HepG2 (cell line): Measurements from ENCODE around the gene UAP1L1. TPM values are rescaled to one million over a fixed set of nuclear protein-coding genes. Genes with fewer than 3 reads are reported as not detected.

Experiments
- AFF4 ChIP-seq: sonication (generic); formaldehyde crosslinking; IDR thresholded peaks from 2 replicates; pipeline ENCODE4 v1.4.0; 2020; ENCODE audit warnings: missing genetic modification reagents
- AKAP8 ChIP-seq: sonication (generic); formaldehyde crosslinking; IDR thresholded peaks from 2 replicates; pipeline ENCODE4 v1.5.1; 2020; ENCODE audit warnings: mild to moderate bottlenecking, missing genetic modification reagents
- DPF2 ChIP-seq: sonication (generic); formaldehyde crosslinking; IDR thresholded peaks from 2 replicates; pipeline ENCODE4 v1.4.0; 2020; ENCODE audit warnings: mild to moderate bottlenecking, low read depth, missing genetic modification reagents, borderline replicate concordance
- FIP1L1 ChIP-seq: fragments of 200-400 bp; formaldehyde crosslinking; IDR thresholded peaks from 2 replicates; pipeline ENCODE4 v1.6.1; 2018; ENCODE audit warnings: low read depth, mild to moderate bottlenecking, low read length, moderate library complexity, borderline replicate concordance; ENCODE audit not compliant: insufficient read depth
- NCOA2 ChIP-seq: sonication (generic); formaldehyde crosslinking; IDR thresholded peaks from 2 replicates; pipeline ENCODE4 v1.8.0; 2022; ENCODE audit warnings: inconsistent platforms
- PBX3 ChIP-seq: sonication (generic); formaldehyde crosslinking; IDR thresholded peaks from 2 replicates; pipeline ENCODE4 v1.8.1; 2023; ENCODE audit warnings: missing genetic modification reagents, inconsistent platforms, borderline replicate concordance
- STAT5B ChIP-seq: sonication (generic); formaldehyde crosslinking; IDR thresholded peaks from 2 replicates; pipeline ENCODE4 v1.4.0; 2020; ENCODE audit warnings: missing genetic modification reagents
- TEAD2 ChIP-seq: sonication (generic); formaldehyde crosslinking; IDR thresholded peaks from 2 replicates; pipeline ENCODE4 v1.9.0; 2021; ENCODE audit warnings: missing genetic modification reagents
- TFDP2 ChIP-seq: sonication (generic); formaldehyde crosslinking; IDR thresholded peaks from 2 replicates; pipeline ENCODE4 v1.4.0; 2020; ENCODE audit warnings: missing genetic modification reagents
- ZFP36L2 ChIP-seq: sonication (generic); formaldehyde crosslinking; IDR thresholded peaks from 2 replicates; pipeline ENCODE4 v1.4.0; 2020; ENCODE audit warnings: missing genetic modification reagents
- ZNF142 ChIP-seq: sonication (generic); formaldehyde crosslinking; IDR thresholded peaks from 2 replicates; pipeline ENCODE4 v1.4.0; 2020; ENCODE audit warnings: missing genetic modification reagents
- ZNF543 ChIP-seq: sonication (generic); formaldehyde crosslinking; IDR thresholded peaks from 2 replicates; pipeline ENCODE4 v1.4.0; 2020; ENCODE audit warnings: mild to moderate bottlenecking, missing genetic modification reagents
- ZNF615 ChIP-seq: sonication (generic); formaldehyde crosslinking; IDR thresholded peaks from 2 replicates; pipeline ENCODE4 v1.5.0; 2020; ENCODE audit warnings: mild to moderate bottlenecking, missing genetic modification reagents, borderline replicate concordance
- ZNF772 ChIP-seq: sonication (generic); formaldehyde crosslinking; IDR thresholded peaks from 2 replicates; pipeline ENCODE4 v1.5.0; 2020; ENCODE audit warnings: mild to moderate bottlenecking, missing genetic modification reagents
- ZUFSP ChIP-seq: sonication (generic); formaldehyde crosslinking; IDR thresholded peaks from 2 replicates; pipeline ENCODE4 v1.9.0; 2021; ENCODE audit warnings: missing genetic modification reagents, mild to moderate bottlenecking, borderline replicate concordance
- polyA plus RNA-seq, 8 experiments: library from polyadenylated mRNA; depleted of rRNA in 3 of 8; stranded (reverse) in 7 of 8; unstranded in 1 of 8; fragments of >200 nt; fragmentation: Illumina TruSeq in 4 of 8; extraction: Trizol in 4 of 8; gene quantifications; 2 replicates each; pipeline versions ENCODE4 v1.2.1 to v1.2.3, GENCODE V29; 2011 to 2016; ENCODE audit warnings: low read depth in 4 of 8, missing spikeins in 1 of 8, mixed read lengths in 1 of 8; ENCODE audit not compliant: insufficient read depth in 1 of 8
- total RNA-seq, 5 experiments: library from RNA; depleted of rRNA; stranded (reverse); fragments of >200 nt; fragmentation: Illumina TruSeq; extraction: Trizol; gene quantifications; 2 replicates each; pipeline ENCODE4 v1.2.3, GENCODE V29; 2016; ENCODE audit warnings: low read depth in 1 of 5

The UAP1L1 gene
- total and polyA plus RNA-seq, 2 of the 13 experiments (the other 11 are each of a cell fraction or from before 2014, with no cell fraction given), result 5.4 to 6.4 TPM

GRCh38 chr9:137070906-137071275 is 6.4 kb upstream of the UAP1L1 start (continued):
- TF ChIP-seq ZNF142 (CRISPR knock-in tag) (no peak), ZNF543 (CRISPR knock-in tag) (no peak), PBX3 (CRISPR knock-in tag) (no peak), STAT5B (no peak), DPF2 (no peak), AKAP8 (CRISPR knock-in tag) (no peak), ZNF772 (no peak), FIP1L1 (no peak), ZUFSP (CRISPR knock-in tag) (no peak), ZNF615 (no peak), AFF4 (CRISPR knock-in tag) (no peak), NCOA2 (peak; percentile 36; the same call in 1 of the 2 replicates), ZFP36L2 (CRISPR knock-in tag) (no peak), TEAD2 (CRISPR knock-in tag) (no peak), TFDP2 (no peak; the same call in 1 of the 2 replicates)
